Right forelimb (tissue), 1 donor: Measurements from ENCODE around the gene CCDC174.
"Not testable (repeated sequence)": the region's sequence is repeated elsewhere in the genome, so short reads cannot be mapped to it uniquely, and the experiment has no call there.

Experiments used
- DNase-seq: peaks from one replicate; pipeline ENCODE4 v3.0.0-alpha.2; 2018

The CCDC174 gene

DNA sequence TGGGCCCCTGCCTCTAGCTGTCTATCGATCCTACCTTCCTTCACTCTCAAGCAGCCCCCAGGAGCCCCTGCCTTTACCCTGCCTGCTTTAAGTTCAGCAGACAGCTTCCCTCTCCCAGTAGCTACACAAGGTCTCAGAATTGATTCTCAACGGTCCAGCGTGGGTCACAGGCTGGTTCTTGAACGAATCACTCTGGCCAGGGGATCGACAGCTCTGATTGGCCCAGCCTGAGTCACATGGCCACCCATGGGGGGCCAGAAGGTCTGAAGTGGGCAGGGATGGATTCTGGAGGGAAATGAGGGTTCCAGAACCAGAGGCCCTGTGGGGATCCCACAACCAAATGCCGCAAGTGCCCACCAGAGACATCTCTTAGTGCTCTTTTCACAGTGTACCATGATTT, 23.7 kb upstream of the CCDC174 start:
- no peak for DNase-seq

DNA sequence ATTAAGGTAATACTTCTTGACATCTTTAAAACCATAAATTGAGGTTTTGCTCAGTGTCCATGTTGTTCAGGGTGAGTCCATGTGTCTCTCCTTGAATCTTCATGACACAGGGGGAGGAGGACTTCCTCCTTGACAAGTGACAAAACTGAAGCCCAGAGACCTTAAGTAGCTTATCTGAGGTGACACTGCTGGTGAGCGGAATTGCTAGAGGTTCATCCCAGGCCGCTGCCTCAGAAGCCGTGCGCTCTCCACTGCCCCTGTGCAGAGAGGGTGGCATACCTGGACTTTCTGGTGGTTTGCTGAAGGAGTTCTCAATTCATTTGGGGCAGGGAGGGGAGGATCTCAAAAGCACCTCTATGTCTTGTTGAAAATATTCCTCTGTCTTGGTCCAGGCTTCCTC, 23.2 kb upstream of the CCDC174 start:
- DNase-seq: no peak

DNA sequence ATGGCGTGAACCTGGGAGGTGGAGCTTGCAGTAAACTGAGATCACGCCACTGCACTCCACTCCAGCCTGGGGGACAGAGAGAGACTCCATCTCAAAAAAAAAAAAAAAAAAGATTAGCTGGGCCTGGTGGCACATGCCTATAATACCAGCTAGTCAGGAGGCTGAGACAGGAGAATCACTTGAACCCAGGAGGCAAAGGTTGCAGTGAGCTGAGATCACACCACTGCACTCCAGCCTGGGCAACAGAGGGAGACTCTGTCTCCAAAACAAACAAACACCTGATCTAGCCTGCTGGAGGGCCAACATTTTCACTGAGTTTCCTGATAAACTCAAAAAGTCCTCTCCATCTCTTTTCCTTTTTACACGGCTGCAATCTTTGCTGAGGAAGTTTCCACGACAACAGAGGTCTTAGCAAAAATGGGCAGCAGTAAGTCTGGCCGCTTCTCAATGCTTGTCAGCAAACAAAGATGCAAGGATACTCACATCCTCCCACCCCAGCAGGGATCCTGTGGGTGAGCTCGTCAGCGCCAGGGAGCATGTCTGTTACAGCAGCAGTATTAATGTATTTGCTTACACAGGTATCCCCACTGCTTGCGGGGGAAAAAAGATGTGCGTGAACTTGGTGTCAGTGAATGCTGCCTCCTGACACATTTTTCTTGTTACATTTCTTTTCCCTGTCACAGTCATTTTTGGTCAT, 21.0 kb upstream of the CCDC174 start:
- DNase-seq: no peak

DNA sequence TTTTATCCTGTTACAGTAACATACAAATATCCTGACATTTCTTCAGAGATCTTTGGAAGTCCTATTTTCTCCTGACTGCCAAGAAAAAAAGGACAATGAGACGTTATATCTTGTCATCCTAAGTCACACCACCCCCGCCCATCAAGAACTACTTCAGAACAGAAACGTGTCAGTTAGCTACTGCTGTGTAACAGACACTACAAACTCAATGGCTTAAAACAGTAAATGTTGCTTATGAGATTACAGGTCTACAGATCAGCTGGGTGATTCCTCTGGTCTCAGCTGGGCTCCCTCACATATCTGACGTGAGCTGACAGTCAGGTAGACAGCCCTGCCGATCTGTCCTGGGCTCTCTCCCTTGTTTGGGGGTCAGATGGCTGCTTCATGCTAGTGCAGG, 20.5 kb upstream of the CCDC174 start:
- no peak for DNase-seq

DNA sequence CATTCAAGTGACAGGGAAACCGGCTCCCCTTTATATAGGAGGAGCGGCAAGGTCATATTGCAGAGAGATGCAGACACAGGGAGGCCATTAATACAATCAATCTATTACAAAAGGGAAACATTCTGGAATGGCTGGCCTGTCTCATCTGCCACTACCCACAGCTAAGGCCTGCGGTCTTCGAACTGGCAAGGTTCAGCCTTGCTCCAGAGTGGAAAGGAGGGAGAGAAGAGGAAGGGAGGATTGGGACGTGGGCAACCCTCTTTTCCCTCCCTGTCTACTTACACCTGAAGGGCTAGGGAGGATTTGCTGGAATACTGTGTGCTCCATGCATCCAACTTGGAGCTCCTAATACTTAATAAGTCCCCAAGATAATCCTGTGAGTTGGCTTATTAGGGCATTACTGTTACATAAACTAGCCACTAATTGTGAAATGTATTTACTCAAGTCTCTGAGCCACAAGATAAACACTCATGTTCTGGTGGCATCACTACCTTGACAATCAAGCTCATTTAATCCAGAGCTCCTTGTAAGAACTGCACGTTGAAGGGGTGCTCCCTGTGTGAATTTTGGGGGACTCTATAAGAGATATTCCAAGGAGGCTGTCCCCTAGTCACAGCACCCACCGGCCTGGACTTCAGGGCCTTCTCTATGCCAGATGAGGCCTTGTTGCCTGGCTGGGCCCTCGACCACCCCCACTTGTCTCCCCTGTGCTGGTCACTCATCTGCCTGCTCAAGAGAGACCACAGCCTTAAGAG, 19.7 kb upstream of the CCDC174 start:
- no peak for DNase-seq

DNA sequence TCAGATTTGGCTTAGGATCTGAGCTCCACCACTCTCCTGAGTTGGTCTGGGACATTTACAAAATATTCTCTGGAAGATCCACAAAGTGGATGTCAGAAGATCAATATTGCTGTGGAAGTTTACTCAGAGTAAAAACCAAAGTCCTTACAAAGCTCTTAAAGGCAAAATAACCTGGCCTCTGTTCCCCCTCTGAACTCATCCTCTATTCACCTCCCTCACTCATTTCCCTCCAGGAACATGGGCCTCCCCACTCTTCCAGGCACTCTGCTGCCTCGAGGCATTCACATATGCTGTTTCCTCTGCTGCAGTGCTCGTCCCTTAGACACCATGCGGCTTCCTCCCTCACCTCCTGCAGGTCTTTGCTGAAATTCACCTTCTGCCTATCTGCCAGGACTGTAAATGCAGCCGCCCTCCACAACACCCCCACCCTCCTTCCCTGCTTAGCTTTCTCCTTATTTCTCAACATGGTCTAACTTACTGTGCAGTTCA, 19.1 kb upstream of the CCDC174 start:
- DNase-seq: no peak

DNA sequence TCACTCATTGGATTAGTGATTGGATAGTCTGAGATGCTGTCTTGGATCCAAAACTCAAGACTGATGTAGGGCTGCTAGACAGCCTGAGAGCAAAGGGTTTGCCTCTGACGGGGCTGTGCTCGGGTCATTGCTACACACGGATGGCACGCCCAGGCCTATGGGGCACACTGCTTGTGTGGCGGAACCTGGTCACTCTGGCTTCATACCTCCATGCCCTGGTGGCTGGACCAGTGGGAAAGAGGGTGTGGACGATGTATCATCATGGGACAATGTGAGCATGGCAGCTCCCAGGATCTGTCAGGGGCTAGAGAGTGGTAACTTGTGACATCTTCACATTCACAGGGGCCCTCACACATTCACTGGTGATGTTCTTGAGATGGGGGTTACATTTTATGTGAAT, 18.1 kb upstream of the CCDC174 start:
- DNase-seq: no peak

DNA sequence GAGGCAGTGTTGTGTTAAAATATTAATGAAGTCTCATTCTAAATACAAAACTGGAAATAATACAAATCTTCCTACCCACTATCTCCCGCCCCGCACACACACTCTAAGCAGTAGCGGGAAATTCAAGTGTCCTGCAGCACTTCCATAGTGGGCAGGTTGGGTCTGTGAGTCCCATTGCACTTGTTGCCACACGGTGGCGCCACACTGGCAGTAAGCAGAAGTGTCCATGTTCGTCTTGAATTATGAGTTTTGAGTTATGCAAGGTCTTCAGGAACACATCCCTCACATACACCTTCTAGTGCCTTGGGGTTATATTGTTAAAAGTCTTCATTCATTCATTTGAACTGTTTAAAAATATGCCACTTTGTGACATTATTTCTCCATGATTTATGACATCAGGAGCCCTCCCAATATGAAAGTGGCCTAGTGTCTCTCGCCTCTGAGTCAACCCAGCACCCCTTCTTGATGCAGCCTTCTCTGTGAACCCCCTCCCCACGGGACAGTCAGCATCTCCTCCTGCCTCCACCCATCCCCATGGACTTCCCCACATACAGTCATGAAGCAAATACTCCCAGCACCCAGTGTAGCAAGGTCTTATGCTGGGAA, 17.6 kb upstream of the CCDC174 start:
- DNase-seq: no peak

DNA sequence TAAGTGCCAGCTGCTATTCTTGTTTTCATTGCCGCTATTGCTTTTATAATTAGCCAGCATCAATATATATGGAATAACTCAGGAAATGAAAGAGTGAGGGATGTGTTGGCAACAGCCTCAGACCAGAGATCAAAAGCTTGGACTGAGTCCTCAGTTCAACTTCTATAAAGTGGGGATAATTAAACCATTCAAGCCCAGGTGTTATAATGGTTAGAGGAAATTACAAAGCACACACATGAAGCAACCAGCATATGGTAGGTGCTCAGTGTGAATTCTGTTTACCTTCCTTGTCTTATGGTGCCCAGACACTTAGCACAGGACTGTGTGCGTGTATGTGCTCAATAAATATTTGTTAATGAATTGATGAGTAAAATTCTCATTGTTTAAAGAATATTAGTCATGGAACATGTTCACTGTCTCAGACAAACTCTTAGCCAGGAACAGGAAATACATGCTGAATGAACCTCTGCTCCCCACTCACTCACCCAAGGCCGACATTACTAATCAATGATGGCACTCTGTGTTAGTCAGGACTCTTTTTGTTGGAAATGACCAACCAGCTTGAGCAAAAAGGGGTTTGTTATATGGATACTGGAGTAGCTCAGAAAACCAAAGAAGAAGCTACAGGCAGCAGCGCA, 16.7 kb upstream of the CCDC174 start:
- DNase-seq: no peak

DNA sequence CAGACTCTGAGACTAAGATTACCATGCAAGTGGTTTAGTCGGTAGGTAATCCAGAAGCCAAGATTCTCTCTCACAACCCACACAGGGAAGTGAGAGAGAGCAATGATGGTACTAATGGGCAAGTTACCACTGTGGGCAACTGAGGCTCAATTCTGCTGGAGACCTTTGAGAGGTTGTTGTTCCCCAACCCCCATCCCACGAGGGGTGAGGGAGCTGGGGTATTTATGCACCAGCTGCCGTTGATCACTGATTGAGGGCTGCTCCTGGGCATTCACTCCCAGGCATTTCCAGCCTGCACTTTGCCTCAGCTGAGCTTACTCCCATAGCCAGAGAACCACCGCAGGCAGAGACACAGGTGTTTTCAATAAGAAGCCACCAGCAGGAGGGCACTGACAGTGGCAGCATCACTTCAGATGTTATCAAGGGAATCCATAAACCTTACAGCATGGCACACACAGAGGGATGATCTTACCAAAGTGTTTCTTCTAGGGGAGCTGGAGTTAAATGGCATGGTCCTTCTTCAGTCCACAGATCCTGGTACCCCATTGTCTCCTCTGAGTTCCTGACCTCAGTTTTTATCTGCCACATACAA, 15.0 kb upstream of the CCDC174 start:
- DNase-seq: no peak

DNA sequence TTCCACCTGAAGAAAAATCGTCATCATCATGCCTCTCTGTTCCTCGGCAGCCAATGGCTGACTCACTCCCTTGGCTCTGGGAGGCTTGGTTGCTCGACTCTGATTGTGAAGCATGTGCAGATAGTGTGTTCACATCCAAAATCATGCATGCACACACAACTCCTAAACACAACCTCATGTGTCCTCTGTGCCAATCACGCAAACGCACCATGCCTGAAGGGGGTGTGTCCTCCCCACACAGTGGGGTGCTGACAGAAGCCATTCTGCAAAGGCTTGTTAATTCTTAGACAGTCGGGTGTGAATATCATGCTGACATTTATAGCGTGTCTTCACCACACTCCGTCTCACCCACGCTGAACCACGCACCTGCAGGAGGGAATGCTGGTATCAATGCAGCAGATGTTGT, 11.4 kb upstream of the CCDC174 start:
- DNase-seq: no peak

DNA sequence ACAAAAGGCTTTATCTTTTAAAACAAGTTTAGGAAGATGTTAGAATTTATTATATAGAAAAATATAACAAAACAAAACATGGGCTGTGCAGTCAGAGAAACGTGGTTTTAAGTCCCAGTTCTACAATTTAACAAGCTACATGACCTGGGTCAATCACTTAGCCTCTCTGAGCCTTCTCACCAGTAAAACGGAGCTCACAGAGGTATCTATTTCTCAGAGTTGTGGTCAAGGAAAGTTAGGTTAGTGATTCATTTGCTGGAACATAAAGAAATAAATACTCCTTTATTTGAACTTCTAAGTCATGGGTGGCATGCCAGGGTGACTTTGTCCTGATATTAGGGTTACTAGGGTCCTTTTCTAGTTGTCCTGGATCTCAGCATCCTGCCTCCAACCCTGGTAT, 10.8 kb upstream of the CCDC174 start:
- DNase-seq: no peak

DNA sequence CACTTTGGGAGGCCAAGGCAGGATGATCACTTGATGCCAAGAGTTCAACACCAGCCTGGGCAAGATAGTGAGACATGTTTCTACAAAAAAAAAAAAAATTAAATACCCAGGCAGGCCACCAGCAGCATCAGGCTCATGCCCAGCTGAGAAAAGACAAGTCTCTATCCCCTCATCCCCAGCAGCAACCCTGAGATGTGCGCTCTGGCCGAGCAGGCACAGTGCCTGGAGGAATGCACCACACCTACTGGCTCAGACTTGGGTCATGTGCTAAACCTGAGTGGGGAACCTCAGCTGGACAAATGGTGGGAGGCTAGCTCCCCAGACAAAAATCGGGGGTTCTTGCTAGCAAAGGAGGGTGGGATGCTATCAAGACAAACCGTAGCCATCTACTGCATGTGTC, 10.2 kb upstream of the CCDC174 start:
- no peak for DNase-seq

DNA sequence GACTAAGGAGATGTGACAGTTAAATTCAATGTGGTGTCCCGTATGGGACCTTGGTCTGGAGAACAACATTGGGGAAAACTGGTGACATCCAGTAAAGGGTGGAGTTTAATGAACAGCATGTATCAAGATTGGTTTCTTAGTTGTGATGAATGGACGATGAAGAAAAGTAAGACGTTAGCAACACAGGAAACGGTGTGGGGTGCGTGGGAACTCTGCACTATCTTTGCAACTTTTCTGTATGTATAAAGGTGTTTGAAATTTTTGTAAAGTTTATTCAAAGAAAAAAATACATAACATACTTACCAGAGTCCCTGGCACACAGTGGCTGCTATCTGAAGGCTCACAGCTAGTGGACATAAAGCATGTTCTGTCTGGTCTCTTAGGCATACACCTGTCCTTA, 6.1 kb upstream of the CCDC174 start:
- DNase-seq: no peak

DNA sequence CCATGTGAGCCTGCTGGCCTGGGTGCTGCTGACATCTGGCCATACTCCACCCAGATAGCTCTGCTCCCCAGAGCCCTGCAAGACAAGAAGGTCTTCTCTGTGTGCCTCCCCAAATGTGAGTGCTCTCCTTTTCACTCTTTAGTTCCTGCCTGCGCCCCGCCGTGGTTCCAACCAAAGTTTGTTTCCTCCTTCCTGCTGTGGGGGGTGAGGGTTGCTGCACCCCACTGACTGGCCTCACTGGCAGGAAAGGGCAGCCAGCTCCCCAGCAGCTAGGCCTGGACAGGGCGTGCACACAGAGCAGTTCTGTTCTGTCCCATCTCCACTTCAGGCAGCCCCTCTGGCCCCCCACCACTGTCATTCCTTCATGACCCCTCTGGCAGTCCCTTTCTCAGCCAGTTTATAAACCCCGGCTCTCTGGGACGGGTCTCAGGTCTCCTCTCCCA, 5.4 kb upstream of the CCDC174 start:
- DNase-seq: no peak

DNA sequence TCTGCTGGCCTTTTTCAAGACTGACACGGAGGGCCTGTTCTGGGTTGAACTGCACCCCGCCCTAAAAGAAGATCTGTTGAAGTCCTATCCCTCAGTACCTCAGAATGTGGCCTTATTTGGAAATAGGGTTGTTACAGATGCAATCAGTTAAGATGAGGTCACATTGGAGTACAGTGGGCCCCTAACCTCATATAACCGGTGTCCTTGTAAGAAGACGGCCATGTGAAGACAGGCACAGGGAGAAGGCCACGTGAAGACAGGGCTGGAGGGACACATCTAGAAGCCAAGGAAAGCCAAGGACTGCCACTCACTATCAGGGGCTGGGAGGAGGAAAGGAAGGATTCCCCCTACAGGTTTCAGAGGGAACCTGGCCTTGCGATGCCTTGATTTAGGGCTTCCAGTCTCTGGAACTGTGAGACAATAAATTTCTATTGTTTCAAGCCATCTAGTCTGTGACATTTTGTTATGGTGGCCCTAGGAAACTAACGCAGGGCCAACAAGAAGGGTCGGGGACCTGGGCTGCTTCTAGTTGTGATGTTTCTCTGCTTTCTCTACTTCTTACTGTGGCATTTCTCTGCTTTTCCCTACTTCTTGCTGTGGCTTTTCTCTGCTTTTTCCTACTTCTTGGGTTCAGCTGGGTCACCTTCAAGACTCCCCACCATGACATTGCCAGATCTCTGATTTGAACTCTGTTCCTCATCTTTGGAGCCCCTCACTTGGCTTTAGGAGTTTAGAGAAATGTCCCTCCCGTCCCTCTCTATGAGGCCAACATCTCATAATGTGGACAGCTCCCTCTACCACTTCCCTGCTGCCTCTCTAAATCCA, 4.8 kb upstream of the CCDC174 start:
- no peak for DNase-seq

DNA sequence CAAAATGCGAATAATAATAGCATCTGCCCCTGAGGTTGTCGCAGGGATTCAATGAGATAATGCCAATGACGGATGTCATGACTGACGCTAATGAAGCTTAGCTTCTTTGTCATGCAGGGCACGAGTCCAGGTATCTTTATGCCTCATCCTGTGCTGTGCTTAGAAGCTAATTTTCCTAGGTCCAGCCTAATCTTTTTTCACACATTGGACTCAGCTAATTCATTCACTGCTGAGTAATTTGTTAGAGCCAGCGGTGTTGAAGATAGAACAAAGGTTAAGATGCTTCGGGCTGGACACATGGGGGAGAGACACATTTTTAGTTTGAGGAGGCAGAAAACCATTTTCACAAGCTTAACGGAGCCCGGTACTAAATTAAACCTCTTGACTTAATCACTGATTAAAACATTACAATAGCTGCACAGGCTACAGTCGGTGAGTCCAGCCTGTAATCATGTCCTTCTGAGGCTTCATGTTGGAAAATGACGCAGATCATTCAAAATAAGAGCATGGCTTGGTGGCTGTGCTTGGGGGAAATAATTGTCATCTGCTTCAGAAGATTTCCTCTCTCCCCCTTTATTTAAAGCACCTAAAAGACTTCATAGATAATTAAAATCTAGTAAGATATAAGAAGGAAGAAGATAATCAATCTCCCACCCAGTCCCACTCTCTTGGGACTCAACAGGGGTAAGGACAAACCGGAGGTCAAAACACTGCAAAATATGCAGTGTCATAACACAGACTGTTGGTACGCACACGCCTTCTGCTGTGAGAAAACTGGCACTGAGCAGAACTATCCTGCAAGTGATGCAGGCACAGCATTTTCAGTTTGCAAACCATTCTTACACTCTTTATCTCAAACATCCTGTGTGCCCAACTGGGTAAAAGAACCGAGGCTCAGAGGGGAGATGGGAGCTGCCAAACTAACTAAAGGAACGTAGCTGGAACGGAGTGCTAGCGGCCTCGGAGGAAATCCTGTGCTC, 3.3 kb upstream of the CCDC174 start:
- DNase-seq: no peak

DNA sequence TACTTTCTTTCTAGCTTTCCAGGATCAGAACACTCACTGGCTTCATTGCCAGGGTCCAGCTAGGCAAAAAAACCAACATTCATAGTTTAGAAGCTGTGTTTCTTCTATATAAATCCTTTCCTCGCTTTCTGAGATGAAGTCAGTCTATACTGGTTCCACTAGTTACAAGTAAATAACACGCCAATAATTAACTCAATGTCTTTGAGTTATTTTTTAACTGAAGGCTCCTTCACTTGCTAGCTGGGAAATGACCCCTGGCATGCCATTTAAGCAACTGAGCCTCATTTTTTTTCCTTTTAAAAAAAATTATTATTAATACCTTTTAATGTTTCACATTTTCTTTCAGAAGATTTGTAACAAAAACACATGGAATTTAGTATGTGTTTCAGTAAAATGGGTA, 2.1 kb upstream of the CCDC174 start:
- DNase-seq: no peak

DNA sequence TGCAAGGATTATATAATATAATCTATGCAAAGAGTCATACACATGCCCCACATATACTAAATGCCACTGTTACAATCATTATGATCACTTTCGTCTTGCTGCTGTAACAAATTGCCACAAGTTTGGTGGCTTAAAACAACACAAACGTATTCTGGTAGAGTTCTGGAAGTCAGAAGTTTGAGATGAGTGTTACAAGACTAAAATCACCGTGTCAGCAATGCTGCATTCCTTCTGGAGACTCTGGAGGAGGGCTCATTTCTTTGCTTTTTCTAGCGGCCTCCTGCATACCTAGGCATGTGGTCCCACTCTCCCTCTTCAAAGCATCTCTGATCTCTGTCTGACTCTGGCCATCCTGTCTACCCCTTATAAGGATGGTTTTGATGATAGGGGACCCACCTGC, 1.4 kb upstream of the CCDC174 start:
- DNase-seq: no peak

DNA sequence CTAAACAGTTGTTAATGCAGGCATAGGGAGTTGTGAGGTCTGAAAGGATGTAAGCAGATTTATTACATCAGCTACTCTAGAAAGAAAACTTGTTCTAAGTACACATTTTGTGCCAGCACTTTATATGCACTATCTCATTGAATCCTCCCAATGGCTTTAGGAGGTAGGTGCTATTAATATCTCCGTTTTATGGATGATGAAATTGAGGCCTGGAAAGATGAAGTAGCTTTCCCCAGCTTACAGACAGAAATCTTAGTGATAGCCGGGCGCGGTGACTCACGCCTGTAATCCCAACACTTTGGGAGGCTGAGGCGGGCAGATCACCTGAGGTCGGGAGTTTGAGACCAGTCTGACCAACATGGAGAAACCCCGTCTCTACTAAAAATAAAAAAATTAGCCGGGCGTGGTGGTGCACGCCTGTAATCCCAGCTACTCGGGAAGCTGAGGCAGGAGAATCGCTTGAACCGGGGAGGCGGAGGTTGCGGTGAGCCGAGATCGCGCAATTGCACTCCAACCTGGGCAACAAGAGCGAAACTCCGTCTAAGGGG, 872 bp downstream of the CCDC174 start:
- DNase-seq: not testable (repeated sequence)

DNA sequence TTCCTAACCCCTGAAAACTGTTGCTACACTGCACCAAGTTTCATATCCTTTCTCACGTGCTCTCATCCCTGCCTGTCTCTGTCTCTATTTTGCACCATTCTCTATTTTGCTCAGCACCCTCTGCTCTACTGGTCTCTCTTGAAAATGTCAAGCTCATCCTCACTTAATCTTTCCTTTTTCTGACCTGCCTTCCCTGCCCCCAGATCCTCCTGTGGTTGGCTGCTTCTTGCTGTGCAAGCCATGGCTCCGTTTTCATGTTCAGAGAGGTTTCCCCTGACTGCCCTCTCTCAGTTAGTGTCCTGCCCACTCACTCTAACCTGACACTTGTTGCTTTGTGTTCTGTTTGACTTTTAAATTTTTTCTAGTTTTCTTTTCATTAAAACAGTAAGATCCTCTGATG, 6.0 kb downstream of the CCDC174 start:
- no peak for DNase-seq
